Stimulated activated CD4-positive, alpha-beta T cell treated with anti-CD3 and anti-CD28 coated beads, Interleukin-4, amount 100 ng/mL, for 4 hours (primary cell): Measurements from ENCODE around the gene SVIP.
A peak's percentile ranks its signal among the peaks of the same experiment; 100 is the strongest.

ENCODE experiments used
- DNase-seq, 2 experiments: peaks; one replicate each; pipeline ENCODE4 v3.0.0-alpha.2; 2020

SVIP gene

DNA sequence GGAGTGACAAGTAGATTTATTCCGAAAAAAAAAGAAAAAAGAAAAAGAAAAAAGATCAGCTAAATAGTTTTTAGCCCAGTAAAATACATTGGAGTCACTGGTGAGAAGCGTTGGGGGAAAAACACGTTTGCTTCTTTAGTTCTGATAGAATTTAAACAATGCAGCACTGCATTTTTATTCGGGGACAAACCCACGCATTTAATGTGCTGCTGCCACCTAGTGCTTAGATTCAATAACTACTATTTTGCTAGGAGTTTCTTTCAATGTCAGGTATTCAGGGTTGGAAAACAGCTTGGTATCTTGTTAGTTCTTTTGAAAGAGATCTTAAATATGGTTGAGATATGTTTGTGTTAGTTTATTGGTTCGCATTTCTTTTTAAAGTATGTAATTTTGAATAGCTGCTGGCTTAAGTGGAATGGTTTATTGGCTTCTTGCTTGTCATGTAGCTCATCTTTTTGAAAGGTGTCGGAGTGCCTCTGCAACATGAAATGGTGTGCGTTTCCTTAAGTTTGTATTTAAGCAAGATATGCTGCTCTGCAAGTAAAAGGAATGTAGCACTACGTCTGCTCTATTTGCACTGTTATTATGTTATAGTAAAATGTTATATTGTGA lies 41.9 kb downstream of the SVIP start:
- DNase-seq, result peak in 1 of 2 experiments; percentile 4

- no peak for DNase-seq
Measured at GRCh38 chr11:22787055-22787454, 42.5 kb downstream of the SVIP start.

GRCh38 chr11:22786475-22786874 lies 43.1 kb downstream of the SVIP start:
- no peak for DNase-seq

DNA sequence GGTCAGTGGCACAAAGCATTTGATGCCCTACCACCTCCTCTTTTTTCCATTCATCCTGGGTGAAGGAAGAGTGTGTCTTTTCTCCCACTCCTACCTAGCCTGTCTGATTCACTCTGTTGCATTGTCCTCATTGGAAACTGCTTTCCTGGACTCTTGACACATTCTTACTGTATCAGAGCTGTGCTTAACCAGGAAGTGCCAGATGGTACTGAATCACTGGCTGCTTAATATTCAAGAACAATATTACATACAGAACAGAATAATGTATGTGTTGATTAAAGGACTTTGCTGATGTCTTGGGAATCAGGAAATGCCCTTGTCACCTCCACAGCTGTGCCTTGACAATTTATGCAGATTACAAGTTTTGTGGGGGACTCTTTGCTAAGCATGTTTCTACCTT lies 44.4 kb downstream of the SVIP start:
- DNase-seq, result no peak

DNA sequence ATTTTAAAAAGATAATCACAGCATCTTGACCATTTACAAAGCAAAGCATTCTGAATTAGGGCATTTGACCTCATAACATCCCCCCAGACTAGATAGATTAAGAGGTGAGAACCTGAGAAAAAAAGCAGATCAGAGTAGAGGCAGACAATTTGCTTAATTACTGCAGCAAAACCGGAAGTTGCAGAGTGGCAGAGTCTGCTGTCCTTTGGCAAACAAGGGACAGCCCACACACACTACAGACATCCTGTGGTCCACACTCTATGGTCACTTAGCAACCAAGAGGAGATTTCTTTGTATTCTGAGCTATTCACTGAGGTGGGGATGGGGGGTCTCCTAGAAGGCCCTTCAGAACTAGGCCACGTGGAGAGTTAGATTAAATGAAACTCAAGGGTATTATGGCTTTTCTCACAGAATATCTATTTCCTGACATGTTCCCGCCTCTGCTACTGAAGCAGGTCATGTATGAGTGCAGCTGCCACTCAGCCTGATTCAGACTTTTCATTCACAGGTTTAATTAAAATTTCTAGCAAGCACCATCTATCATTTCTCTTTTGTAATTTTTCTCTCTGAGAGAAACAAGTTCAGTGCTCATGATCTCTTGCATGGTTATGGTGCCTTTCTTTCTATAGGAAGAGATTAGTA lies 48.5 kb downstream of the SVIP start:
- DNase-seq, result no peak

DNA sequence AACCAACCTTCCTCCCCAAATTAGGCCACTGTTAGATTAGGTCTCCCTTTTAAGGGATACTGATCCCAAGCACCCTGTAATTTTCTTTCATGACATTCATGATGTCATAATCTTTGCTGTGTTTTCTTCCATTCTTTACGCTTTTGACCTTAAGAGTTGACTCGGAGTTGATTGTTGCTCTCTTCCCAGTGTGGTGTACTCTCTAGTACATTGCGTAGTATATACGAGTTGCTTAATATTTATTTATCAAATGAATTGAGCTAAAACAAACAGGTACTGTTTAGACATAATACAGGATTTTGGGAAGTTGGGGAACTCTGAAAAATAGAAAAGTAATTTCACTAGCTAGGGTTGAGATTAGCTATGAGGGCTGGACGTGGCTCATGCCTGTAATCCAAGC lies 49.8 kb downstream of the SVIP start:
- no peak for DNase-seq

GRCh38 chr11:22778642-22779041 lies 51.0 kb downstream of the SVIP start:
- no peak for DNase-seq

- no peak for DNase-seq
Measured at GRCh38 chr11:22775248-22775647, 54.4 kb downstream of the SVIP start.

DNA sequence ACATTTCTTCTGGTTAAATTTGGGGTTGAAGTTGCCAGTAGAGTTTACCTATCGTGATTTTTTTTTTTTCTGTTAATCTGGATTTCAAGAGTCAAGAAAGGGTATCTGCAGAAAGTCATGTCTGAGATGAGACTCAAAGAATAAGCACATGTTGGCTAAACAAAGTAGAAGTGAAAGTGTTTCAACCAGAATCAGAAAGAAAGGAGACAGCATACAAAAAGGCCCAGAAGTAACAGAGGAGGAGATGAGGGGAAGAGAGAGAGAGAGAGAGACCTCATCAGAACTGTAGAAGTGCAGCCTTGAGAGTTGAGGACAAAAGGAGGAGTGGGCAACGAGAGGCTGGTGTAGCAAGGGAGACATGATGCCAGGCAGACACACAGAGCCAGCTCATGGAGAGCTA lies 54.9 kb downstream of the SVIP start:
- no peak for DNase-seq

DNA sequence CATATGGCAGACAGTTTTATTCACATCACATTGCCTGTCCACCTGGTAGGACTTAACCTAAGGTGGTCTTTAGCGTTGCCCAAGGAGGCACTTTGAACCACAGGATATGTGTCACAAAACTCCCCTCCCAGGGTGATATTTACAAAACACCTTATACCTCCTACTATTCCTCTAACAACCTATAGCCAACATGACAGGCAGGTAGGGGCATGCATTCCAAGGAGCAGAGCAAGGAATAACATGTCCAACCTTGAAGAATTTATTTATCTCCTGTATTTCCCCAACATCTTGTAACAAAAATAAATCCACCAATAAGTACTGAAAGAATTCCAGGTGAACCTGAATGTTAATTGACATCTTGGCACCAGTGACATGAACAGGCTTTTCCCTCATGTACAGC lies 60.5 kb downstream of the SVIP start:
- DNase-seq, result no peak
